Left ventricle myocardium inferior (tissue), 1 donor: ENCODE results near the gene PIGT. TPM values are rescaled to one million over a fixed set of nuclear protein-coding genes. Genes with fewer than 3 reads are reported as not detected.

Experiments used
- DNase-seq: peaks from one replicate; pipeline ENCODE4 v3.0.0-alpha.2; 2020
- H3K27ac ChIP-seq: fragments of 200-600 bp; replicated peaks from 2 replicates; pipeline ENCODE4 v1.8.0; 2021
- H3K27me3 ChIP-seq: fragments of 200-600 bp; 2 replicates; pipeline ENCODE4 v1.8.0; 2021; ENCODE audit warnings: low read depth
- H3K36me3 ChIP-seq: fragments of 200-600 bp; 2 replicates; pipeline ENCODE4 v1.8.0; 2021
- H3K4me1 ChIP-seq: fragments of 200-600 bp; 2 replicates; pipeline ENCODE4 v1.8.0; 2021
- H3K4me3 ChIP-seq: fragments of 200-600 bp; 2 replicates; pipeline ENCODE4 v1.8.0; 2021; ENCODE audit warnings: mild to moderate bottlenecking, moderate library complexity
- H3K9me3 ChIP-seq: fragments of 200-600 bp; replicated peaks from 2 replicates; pipeline ENCODE4 v1.8.0; 2021
- intact Hi-C: fragments of 100-400 bp; cut with micrococcal nuclease; formaldehyde crosslinking; loops from one replicate; pipeline ENCODE4 v1.11.0; 2022
- total RNA-seq: library from RNA; stranded (reverse); fragmentation: NEBNext Ultra II Directional; extraction: Animal tissue kit (Norgen Biotek cat#: 25700); gene quantifications from one replicate; pipeline ENCODE4 v1.2.1, GENCODE V29; 2021
- TF ChIP-seq, protein P1 (sequence below): fragments of 200-600 bp; IDR thresholded peaks from 2 replicates; pipeline ENCODE4 v1.8.0; 2021; ENCODE audit warnings: antibody characterized with exemption, mild to moderate bottlenecking, borderline replicate concordance
- donor health status: DM: no; HTN: yes; CAD: no; lungs with severe emphysema.

The PIGT gene
- total RNA-seq, 1 donor from 2014 or later: 126 TPM

DNA sequence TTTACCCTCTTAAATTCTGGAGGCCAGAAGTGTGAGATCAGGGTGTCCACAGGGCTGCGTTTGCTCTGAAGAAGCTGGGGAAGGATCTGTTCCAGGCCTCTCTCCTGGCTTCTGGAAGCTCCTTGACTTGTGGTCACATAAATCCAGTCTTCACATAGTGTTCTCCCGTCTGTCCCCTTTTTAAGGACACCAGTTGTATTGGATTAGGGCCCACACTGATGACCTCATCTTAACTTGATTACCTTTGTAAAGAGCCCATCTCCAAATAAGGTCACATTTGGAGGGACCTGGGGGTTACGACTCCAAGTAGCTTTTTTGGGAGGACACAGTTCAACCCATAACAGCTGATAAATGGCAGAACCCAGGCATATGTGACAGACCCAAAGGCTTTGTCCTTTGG is 33.6 kb downstream of the PIGT start:
- H3K36me3 ChIP-seq: no peaks in the 10 kb centered on the region
- H3K4me3 ChIP-seq: no peak overlapping the region
- no peak for DNase-seq
- TF ChIP-seq, protein P1, sequence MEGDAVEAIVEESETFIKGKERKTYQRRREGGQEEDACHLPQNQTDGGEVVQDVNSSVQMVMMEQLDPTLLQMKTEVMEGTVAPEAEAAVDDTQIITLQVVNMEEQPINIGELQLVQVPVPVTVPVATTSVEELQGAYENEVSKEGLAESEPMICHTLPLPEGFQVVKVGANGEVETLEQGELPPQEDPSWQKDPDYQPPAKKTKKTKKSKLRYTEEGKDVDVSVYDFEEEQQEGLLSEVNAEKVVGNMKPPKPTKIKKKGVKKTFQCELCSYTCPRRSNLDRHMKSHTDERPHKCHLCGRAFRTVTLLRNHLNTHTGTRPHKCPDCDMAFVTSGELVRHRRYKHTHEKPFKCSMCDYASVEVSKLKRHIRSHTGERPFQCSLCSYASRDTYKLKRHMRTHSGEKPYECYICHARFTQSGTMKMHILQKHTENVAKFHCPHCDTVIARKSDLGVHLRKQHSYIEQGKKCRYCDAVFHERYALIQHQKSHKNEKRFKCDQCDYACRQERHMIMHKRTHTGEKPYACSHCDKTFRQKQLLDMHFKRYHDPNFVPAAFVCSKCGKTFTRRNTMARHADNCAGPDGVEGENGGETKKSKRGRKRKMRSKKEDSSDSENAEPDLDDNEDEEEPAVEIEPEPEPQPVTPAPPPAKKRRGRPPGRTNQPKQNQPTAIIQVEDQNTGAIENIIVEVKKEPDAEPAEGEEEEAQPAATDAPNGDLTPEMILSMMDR: no peak
- peak overlapping the region; percentile 12 for H3K27ac ChIP-seq
- peaks cover 6% of the 10 kb centered on the region for H3K27me3 ChIP-seq
- H3K9me3 ChIP-seq: no peaks in the 10 kb centered on the region
- no peaks in the 10 kb centered on the region for H3K4me1 ChIP-seq
- intact Hi-C loops: loop anchor here (5.0 kb wide), 1 partner anchor 122 kb away; no protein-coding TSS in a partner anchor

DNA sequence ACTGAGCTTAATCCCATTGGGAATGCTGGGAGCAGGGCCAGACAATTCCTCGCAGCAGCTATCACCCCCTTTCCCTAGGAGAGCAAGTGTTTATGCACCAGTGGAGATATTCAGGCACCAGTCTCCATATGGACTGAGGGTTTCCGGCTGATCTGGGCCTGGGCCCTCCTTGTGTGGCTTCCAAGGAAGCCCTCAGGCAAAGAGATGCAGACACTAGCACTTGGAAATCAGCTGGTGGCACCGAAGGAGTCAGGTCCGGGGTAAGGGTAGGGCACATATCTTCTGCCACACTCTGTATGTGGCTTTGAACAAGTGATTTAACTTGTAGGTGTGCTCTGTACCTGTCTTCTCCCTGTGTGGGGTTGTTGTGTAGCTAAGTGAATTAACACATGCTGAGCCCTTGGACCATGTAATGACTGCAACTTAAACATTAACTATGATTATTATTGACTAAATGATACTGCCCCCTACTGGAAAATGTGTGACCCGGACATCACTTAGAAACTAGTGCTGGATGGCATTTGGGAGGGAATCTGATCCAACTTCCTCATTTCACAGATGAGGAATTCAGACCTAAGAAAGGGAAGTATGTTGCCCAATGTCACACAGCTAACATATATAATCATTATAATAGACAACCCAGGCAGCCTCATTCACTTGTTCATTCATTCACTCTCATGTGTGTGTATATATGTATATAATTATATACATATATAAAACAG is 34.3 kb downstream of the PIGT start:
- no peak overlapping the region for H3K4me3 ChIP-seq
- no peak overlapping the region for H3K27ac ChIP-seq

DNA sequence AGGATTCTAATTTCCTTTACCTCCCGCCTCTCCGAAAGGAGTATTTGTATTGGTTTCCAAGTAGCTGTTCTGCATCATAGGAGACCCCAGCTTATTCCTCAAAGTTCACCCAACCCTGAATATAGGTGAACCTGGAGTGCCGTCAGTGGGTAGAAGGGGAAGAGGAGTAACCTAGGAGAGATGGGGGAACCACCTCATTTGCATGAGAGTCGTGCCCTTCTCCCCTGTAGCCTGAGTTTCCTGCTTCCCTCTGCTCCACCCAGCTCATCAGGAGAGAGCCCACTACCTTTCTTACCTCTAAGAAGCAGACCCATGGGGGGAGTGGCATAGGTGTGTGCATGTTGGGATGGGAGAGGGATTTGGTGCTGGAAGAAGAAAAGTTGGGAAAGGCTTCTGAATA is 36.3 kb downstream of the PIGT start:
- intact Hi-C loops: no loop called here

More for the DNA sequence above, 34.3 kb downstream of the PIGT start:
- peaks cover 3% of the 10 kb centered on the region for H3K27me3 ChIP-seq
- intact Hi-C loops: no loop called here
- H3K4me1 ChIP-seq: no peaks in the 10 kb centered on the region
- TF ChIP-seq, protein P1: peak; percentile 73
- DNase-seq: no peak
- no peaks in the 10 kb centered on the region for H3K9me3 ChIP-seq
- no peaks in the 10 kb centered on the region for H3K36me3 ChIP-seq

DNA sequence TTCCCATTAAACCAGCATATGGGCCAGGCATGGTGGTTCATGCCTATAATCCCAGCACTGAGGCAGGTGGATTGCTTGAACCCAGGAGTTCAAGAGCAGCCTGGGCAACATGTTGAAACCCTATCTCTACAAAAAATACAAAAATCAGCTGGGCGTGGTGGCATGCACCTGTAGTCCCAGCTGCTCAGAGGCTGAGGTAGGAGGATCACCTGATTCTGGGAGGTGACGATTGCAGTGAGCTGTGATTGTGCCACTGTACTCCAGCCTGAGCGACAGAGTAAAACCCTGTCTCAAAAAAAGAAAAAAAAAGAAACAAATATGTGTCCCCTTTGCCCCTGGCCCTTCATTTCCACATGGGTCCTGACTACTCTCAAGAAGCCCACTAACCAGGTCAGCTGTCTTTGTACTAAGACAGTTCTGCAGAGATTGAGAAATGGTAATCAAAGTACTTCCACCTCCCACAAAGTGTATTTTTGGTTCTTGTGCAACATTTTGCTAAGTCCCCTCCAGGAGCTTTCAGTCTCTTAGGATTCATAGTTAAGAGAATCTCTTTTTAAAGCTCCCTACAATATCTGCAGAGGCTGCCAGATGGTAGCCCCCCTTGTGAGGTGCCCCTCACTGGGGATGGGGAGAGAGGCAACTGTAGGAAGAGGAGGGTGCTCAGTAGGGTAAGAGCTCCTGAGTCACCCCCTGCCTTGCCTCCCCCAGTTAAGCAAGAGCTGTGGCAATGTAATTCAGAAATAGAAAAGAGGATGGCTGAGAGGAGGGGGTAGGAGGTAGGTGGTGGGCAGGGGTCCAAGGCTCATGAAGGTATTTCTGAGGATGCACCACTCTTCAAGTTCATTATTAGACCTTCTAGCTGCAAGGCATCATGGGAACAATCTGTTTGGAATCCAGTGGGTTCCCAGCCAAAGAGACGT is 37.1 kb downstream of the PIGT start:
- intact Hi-C loops: no loop called here
- TF ChIP-seq, protein P1: no peak
- no peak overlapping the region for H3K27ac ChIP-seq

More for the DNA sequence above, 36.3 kb downstream of the PIGT start:
- peaks cover 3% of the 10 kb centered on the region for H3K27me3 ChIP-seq
- TF ChIP-seq, protein P1: no peak
- no peak for DNase-seq
- no peak overlapping the region for H3K4me3 ChIP-seq
- no peaks in the 10 kb centered on the region for H3K36me3 ChIP-seq
- H3K27ac ChIP-seq: no peak overlapping the region
- H3K9me3 ChIP-seq: no peaks in the 10 kb centered on the region
- H3K4me1 ChIP-seq: no peaks in the 10 kb centered on the region

DNA sequence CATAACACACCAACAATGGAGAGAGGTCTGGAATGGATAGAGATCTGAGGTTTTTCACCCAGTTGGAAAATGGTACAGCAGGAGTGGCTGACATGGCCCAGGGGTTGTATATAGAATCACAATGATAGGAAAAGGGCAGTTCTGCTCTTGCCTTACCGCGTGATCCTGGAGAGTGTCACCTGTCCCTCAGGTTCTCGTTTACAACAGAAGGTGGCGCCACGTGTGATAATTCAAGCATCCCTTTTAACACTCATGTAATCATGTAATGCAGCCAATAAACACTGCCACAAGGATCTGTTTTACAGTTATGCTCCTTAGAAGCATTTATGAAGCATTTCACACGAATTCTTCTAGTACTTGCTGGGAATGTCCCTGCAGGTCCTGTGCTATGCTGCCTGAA is 40.7 kb downstream of the PIGT start:
- no peak for DNase-seq
- TF ChIP-seq, protein P1: peak; percentile 32
- Histone ChIP-seq H3K27me3 (peaks cover 3% of the 10 kb centered on the region), H3K4me1 (no peaks in the 10 kb centered on the region), H3K4me3 (no peak overlapping the region), H3K36me3 (no peaks in the 10 kb centered on the region), H3K27ac (no peak overlapping the region), H3K9me3 (no peaks in the 10 kb centered on the region)
- intact Hi-C loops: no loop called here

More for the DNA sequence above, 37.1 kb downstream of the PIGT start:
- Histone ChIP-seq H3K4me1 (no peaks in the 10 kb centered on the region), H3K27me3 (peaks cover 3% of the 10 kb centered on the region), H3K36me3 (no peaks in the 10 kb centered on the region), H3K4me3 (no peak overlapping the region), H3K9me3 (no peaks in the 10 kb centered on the region)
- DNase-seq: no peak
